Activated CD4-positive, alpha-beta T cell treated with anti-CD3 and anti-CD28 coated beads for 1 hour (primary cell): Measurements from ENCODE around the gene C1QTNF12.
"Not testable (repeated sequence)": the region's sequence is repeated elsewhere in the genome, so short reads cannot be mapped to it uniquely, and the experiment has no call there.

Experiments used
- DNase-seq: peaks from one replicate; pipeline ENCODE4 v3.0.0-alpha.2; 2020

Gene C1QTNF12

GRCh38 chr1:1196431-1197187, 49.9 kb downstream of the C1QTNF12 start:
- DNase-seq: peak; percentile 7

GRCh38 chr1:1195726-1196125, 50.8 kb downstream of the C1QTNF12 start:
- not testable (repeated sequence) for DNase-seq

GRCh38 chr1:1194723-1195122, 51.8 kb downstream of the C1QTNF12 start:
- DNase-seq: no peak
